EH (cell line): ENCODE results near the gene ANKS1A.

Source experiments
- DNase-seq: peaks from one replicate; pipeline ENCODE4 v3.0.0-alpha.2; 2015; ENCODE audit warnings: low read depth

The ANKS1A gene

GRCh38 chr6:35043381-35044130 lies 154.5 kb downstream of the ANKS1A start:
- DNase-seq, result no peak

GRCh38 chr6:35044145-35044745 lies 155.2 kb downstream of the ANKS1A start:
- peak; percentile 55 for DNase-seq

- DNase-seq, result peak; percentile 46
Observed at GRCh38 chr6:35044761-35045421, 155.8 kb downstream of the ANKS1A start.

GRCh38 chr6:35046103-35046502 lies 157.0 kb downstream of the ANKS1A start:
- DNase-seq, result no peak

- no peak for DNase-seq
Observed at GRCh38 chr6:35046862-35047261, 157.8 kb downstream of the ANKS1A start.

- DNase-seq, result peak; percentile 74
Observed at GRCh38 chr6:35047265-35048011, 158.4 kb downstream of the ANKS1A start.

- DNase-seq, result no peak
Observed at GRCh38 chr6:35048031-35048613, 159.1 kb downstream of the ANKS1A start.

- peak; percentile 57 for DNase-seq
Observed at GRCh38 chr6:35048631-35049083, 159.6 kb downstream of the ANKS1A start.

GRCh38 chr6:35049156-35049735 lies 160.2 kb downstream of the ANKS1A start:
- no peak for DNase-seq

- peak; percentile 83 for DNase-seq
Observed at GRCh38 chr6:35049900-35050756, 161.1 kb downstream of the ANKS1A start.

GRCh38 chr6:35050757-35051330 lies 161.8 kb downstream of the ANKS1A start:
- DNase-seq, result no peak

- DNase-seq, result no peak
Observed at GRCh38 chr6:35051396-35051795, 162.3 kb downstream of the ANKS1A start.

GRCh38 chr6:35051997-35052583 lies 163.0 kb downstream of the ANKS1A start:
- no peak for DNase-seq

- DNase-seq, result peak; percentile 36
Observed at GRCh38 chr6:35052694-35053565, 163.9 kb downstream of the ANKS1A start.

- DNase-seq, result no peak
Observed at GRCh38 chr6:35053701-35054100, 164.6 kb downstream of the ANKS1A start.

GRCh38 chr6:35054106-35054742 lies 165.2 kb downstream of the ANKS1A start:
- DNase-seq, result peak; percentile 37

GRCh38 chr6:35054743-35055130 lies 165.7 kb downstream of the ANKS1A start:
- DNase-seq, result no peak

GRCh38 chr6:35055891-35056290 lies 166.8 kb downstream of the ANKS1A start:
- DNase-seq, result no peak
